ENCODE data around the gene TM4SF5.
A peak's percentile ranks its signal among the peaks of the same experiment; 100 is the strongest.
"Not testable (repeated sequence)": the region's sequence is repeated elsewhere in the genome, so short reads cannot be mapped to it uniquely, and the experiment has no call there.

Gene TM4SF5

DNA sequence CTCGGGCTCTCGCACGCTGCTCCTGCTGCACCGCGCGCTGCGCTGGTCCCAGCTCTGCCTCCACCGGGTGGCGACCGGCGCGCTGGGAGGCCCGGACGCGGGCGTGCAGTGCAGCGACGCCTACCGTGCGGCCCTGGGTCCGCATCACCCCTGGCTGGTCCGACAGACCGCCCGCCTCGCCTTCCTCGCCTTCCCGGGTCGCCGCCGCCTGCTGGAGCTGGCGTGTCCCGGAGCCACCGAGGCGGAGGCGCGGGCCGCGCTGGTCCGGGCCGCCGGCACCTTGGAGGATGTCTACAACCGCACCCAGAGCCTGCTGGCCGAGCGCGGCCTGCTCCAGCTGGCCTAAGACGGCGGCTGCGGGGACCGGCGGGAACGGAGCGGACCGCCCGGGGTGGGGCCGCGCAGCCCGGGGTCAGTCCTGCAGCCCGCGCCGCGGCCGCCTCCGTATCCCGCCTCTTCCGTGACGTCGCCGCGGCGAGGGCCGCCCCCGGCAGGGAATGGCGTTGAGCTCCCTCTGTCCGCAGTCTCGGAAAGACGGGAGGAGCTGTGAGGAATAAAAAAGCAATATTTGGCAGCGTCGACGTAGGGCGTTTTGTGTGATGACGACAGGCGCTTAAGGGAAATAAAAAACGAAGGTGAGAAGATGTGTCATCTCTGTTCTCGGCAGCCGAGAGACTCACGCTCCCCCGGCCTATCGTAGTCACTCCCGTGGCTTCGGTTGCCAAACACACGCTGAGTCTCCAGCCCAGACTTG is 18.4 kb downstream of the TM4SF5 start:
- DNase-seq (ENCODE audit: low read depth in 2 of 2): peak; percentile 63 to 68

DNA sequence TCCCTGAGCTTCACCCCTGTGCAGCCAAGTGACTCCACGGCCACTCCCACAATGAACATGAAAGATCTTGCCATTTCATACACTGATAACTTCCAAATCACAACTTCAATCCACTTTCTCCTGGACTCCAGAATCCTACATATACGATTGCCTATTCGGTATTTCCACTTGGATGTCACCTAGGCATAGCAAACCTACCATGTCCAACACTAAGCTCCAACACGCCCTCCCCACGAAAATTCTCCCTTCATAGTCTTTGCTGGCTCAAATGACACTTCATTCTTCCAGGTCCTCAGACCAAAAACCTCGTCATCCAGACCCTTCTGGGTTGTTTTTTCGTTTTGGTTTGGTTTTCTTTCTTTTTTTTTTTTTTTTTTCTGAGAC is 19.0 kb downstream of the TM4SF5 start:
- DNase-seq (ENCODE audit: low read depth in 2 of 2): no peak

- DNase-seq (ENCODE audit: low read depth in 2 of 2): no peak
Measured at GRCh38 chr17:4795168-4795567, 23.5 kb downstream of the TM4SF5 start.

DNA sequence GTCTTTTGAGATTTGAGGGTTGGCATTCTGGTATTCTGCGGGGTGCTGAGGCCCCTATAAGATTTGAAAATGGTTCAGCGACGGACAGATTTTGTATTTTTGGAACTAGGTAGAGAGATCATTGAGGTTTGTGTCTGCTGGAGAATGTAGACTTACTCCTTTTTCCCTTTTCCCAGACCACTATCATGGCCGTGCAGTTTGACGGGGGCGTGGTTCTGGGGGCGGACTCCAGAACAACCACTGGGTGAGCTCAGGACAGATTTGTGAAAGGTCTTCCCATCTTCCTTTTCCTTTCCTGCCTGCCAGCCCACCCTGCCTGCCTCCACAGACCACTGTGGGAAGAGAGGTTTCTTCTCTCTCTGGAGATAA is 24.9 kb downstream of the TM4SF5 start:
- DNase-seq (ENCODE audit: low read depth in 2 of 2): no peak

DNA sequence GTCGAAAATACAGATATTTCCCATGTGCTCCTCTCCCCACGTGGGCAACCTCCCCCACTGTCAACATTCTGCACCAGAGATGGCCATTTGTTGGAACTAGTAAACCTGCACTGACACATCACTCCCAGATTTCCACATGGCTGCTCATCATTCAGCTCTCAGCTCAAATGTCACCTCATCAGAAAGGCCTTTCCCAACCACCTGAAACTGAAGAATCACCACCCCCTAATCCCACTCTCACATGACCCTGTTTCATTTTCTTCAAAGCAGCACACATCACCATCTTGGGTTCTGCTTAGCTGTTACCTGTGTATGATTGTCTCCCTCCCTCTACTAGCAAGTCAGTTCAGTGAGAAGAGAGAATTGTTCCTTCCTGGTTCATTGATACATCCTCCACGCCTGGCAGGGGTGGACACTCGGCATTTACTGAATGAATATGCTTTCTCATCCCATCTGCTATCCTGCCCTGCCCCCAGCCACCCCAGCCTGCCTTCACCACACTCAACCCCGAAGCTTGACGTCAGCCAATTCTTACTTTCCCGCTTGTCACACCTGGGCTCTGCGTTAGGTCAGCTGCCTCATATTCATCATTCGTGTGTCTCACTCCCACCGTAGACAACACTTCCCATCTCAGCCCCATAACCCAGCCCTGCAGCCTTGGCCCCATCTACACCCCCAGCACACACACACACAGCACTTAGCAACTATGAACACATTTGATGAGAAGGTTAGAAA is 28.9 kb downstream of the TM4SF5 start:
- DNase-seq (ENCODE audit: low read depth in 2 of 2): no peak

GRCh38 chr17:4802228-4802627 is 30.5 kb downstream of the TM4SF5 start, which contains the start of gene C17orf114:
TSS of gene C17orf114 (minus strand) at chr17:4802328.
- no peak for DNase-seq (ENCODE audit: low read depth in 2 of 2)

DNA sequence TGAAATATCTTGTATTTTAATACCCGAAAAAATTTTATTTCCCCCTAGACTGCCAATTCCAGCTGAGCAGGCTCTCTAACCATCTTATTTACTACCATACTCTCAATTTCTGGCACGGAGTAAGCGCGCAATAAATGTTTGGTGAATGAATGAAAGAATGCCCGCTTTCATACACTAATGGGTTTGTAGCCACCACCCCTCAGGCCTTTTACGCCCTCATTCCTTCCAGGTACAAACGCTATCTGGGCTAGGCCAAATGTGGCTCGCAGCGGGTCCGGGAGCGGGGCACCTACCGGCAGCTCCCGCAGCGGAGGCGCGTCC is 34.7 kb downstream of the TM4SF5 start:
- no peak for DNase-seq (ENCODE audit: low read depth in 2 of 2)

DNA sequence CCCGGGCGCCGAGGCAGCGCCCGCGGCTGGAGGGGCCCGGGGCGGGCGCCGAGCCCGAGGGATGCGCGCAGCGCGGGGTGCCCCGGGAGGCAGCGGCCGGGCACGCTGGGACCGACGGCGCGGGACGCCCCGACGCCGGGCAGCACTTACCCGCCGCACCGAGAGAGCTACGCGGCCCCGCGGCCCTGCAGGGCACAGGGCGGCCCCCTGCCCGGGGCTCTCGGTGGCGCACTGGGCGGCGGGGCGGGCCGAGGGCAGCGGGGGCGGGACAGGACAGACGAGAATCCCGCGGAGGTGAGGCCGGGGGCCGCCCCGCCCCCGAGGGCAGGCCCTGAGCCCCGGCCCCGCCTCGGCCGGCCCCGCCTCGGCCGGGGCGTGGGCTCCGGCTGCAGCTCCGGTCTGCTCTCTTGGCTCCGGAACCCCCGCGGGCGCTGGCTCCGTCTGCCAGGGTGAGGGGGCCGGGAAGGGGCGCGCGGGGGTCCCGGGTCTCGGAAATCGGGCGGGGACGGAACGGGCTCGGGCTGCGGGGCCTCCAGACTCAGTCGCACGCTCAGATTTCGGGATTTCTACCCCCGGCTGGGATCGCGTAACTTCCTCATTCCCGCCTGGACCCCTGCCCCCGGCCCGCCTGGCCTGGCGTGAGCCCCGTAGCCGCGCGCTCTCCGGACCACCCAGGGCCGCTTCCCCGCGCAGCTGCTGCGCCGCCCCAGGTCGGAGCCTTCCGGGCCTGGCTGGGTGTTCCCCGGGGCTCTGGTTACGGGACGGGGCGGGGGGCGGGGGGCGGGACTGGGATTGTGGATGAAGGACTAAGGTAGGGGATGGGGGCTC is 35.3 kb downstream of the TM4SF5 start, which contains the start of gene PLD2:
TSS of gene PLD2 (plus strand) at position 376 of the 828 bp plus-strand sequence. CDS start 621 bp downstream, outside the sequence.
- peak in 1 of 2 experiments; percentile 31 for DNase-seq (ENCODE audit: low read depth in 2 of 2)

DNA sequence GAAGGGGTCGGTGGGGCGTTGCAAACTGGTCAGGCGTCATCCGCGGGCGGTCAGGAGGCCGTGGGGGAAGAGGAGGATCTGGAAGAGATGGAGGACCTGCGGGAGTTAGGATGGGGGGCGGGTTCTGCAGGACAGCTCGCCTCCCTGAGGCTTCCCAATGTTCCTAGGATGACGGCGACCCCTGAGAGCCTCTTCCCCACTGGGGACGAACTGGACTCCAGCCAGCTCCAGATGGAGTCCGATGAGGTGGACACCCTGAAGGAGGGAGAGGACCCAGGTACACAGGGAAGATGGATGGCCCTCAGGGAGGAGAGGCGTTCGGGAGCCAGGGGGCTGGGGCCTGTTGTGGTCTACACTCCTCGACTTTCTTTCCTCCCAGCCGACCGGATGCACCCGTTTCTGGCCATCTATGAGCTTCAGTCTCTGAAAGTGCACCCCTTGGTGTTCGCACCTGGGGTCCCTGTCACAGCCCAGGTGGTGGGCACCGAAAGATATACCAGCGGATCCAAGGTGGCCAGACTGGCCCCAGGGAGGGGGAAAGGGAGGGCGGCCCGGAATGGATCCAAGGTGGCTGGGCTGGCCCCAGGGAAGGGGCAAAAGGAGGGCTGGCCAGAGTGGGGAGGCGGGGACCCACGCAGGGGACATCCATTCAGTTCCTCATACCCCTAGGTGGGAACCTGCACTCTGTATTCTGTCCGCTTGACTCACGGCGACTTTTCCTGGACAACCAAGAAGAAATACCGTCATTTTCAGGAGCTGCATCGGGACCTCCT is 36.1 kb downstream of the TM4SF5 start:
- DNase-seq (ENCODE audit: low read depth in 2 of 2): no peak

GRCh38 chr17:4808378-4808767 is 36.7 kb downstream of the TM4SF5 start:
- no peak for DNase-seq (ENCODE audit: low read depth in 2 of 2)

- DNase-seq (ENCODE audit: low read depth in 2 of 2): no peak
Measured at GRCh38 chr17:4810696-4811290, 39.1 kb downstream of the TM4SF5 start.

DNA sequence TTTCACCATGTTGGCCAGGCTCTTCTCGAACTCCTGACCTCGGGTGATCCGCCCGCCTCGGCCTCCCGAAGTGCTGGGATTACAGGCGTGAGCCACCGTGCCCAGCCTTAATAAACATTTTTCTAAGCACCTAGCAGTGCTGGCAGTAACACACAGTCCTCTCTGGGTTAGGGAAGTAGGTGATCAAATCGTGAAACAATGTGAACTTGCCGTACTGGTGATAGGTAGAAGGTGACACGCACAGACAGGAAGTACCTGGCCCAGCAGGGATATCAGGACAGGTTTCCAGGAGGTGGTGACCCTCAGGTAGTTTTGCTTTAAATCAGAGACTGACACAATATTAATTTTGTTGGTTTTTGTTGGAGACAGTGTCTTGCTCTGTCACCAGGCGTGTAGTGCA is 39.8 kb downstream of the TM4SF5 start:
- no peak for DNase-seq (ENCODE audit: low read depth in 2 of 2)

- DNase-seq (ENCODE audit: low read depth in 2 of 2): no peak
Measured at GRCh38 chr17:4812690-4813089, 41.0 kb downstream of the TM4SF5 start.

GRCh38 chr17:4815043-4815675 is 43.5 kb downstream of the TM4SF5 start:
- no peak for DNase-seq (ENCODE audit: low read depth in 2 of 2)

GRCh38 chr17:4816826-4817225 is 45.1 kb downstream of the TM4SF5 start:
- no peak for DNase-seq (ENCODE audit: low read depth in 2 of 2)

GRCh38 chr17:4818276-4818675 is 46.6 kb downstream of the TM4SF5 start:
- no peak for DNase-seq (ENCODE audit: low read depth in 2 of 2)

GRCh38 chr17:4822835-4823234 is 51.1 kb downstream of the TM4SF5 start:
- no peak for DNase-seq (ENCODE audit: low read depth in 2 of 2)

GRCh38 chr17:4823373-4824089 is 51.8 kb downstream of the TM4SF5 start:
- DNase-seq (ENCODE audit: low read depth in 2 of 2): no peak

DNA sequence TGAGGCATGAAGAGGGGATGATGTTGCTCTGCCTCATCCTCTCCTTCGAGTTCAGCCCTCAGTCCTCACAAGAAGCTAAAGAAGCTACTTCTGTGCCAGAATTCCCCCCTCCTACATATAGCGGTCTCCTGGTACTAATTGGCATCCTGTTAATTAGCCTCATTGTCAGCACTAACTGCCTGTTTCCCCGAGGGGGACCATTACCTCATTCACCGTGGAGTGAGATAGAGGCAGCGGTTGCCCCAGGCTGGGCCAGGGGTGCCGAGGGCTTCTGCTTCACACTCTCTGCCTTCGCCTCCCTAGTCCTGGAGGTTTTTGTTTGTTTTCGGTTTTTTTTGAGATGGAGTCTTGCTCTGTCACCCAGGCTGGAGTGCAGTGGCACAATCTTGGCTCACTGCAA is 55.7 kb downstream of the TM4SF5 start:
- DNase-seq (ENCODE audit: low read depth in 2 of 2): no peak

DNA sequence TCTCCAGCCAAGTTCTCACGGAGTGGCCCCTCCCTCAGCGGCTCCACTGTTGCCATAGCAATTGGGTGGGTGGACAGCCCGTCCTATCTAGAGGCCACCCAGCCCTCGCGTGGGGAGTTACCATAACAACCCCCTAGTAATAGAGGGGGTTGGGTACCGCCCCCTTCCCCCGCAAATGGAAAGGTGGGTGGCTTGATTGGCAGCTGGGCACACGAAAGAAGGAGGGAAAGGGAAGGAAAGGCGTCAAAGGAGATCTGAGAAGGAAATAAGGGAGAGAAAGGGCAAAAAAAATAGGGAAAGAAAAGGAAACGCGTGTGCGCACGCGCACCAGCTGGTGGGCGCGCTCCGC is 61.1 kb downstream of the TM4SF5 start:
- DNase-seq (ENCODE audit: low read depth in 2 of 2): not testable (repeated sequence)
